Measurements from ENCODE around the gene UNC5A.

UNC5A gene

GRCh38 chr5:176810081-176810597, at the start of gene UNC5A:
Gene UNC5A (plus strand): TSS chr5:176810559. CDS start chr5:176810751, 192 bp downstream.
- Mint-ChIP-seq H3K4me1 (ENCODE audit: low read depth) (peaks cover 13% of the 10 kb centered on the region), H3K36me3 (ENCODE audit: low read depth) (no peaks in the 10 kb centered on the region), H3K27ac (no peak within 1 kb of the TSS), H3K4me3 (peak within 1 kb of the TSS; percentile 65), H3K9me3 (no peaks in the 10 kb centered on the region), H3K27me3 (peaks cover 83% of the 10 kb centered on the region)
- peak; percentile 81 for DNase-seq

- Mint-ChIP-seq H3K4me3 (no peak overlapping the region), H3K9me3 (peaks cover 16% of the 10 kb centered on the region), H3K27ac (no peak overlapping the region), H3K36me3 (ENCODE audit: low read depth) (no peaks in the 10 kb centered on the region), H3K4me1 (ENCODE audit: low read depth) (peaks cover 3% of the 10 kb centered on the region), H3K27me3 (peaks cover 39% of the 10 kb centered on the region)
- DNase-seq: no peak
These were observed 48.6 kb upstream of the UNC5A start for GRCh38 chr5:176761755-176762154.

GRCh38 chr5:176762489-176762888, 47.9 kb upstream of the UNC5A start:
- H3K4me1 Mint-ChIP-seq (ENCODE audit: low read depth): peaks cover 3% of the 10 kb centered on the region
- H3K36me3 Mint-ChIP-seq (ENCODE audit: low read depth): no peaks in the 10 kb centered on the region
- no peak overlapping the region for H3K4me3 Mint-ChIP-seq
- no peak for DNase-seq
- peaks cover 42% of the 10 kb centered on the region for H3K27me3 Mint-ChIP-seq
- no peak overlapping the region for H3K27ac Mint-ChIP-seq
- peaks cover 16% of the 10 kb centered on the region for H3K9me3 Mint-ChIP-seq

GRCh38 chr5:176765687-176766086, 44.7 kb upstream of the UNC5A start:
- Mint-ChIP-seq H3K4me1 (ENCODE audit: low read depth) (peaks cover 3% of the 10 kb centered on the region), H3K36me3 (ENCODE audit: low read depth) (no peaks in the 10 kb centered on the region), H3K9me3 (peaks cover 16% of the 10 kb centered on the region), H3K27ac (no peak overlapping the region), H3K4me3 (no peak overlapping the region), H3K27me3 (peaks cover 64% of the 10 kb centered on the region)
- no peak for DNase-seq

GRCh38 chr5:176768174-176768970, 42.0 kb upstream of the UNC5A start:
- H3K9me3 Mint-ChIP-seq: peaks cover 16% of the 10 kb centered on the region
- H3K27me3 Mint-ChIP-seq: peaks cover 71% of the 10 kb centered on the region
- no peaks in the 10 kb centered on the region for H3K4me1 Mint-ChIP-seq (ENCODE audit: low read depth)
- no peak for DNase-seq
- no peaks in the 10 kb centered on the region for H3K36me3 Mint-ChIP-seq (ENCODE audit: low read depth)
- H3K27ac Mint-ChIP-seq: no peak overlapping the region
- H3K4me3 Mint-ChIP-seq: no peak overlapping the region

- Mint-ChIP-seq H3K27me3 (peaks cover 74% of the 10 kb centered on the region), H3K27ac (no peak overlapping the region), H3K4me1 (ENCODE audit: low read depth) (no peaks in the 10 kb centered on the region), H3K4me3 (no peak overlapping the region), H3K36me3 (ENCODE audit: low read depth) (no peaks in the 10 kb centered on the region), H3K9me3 (peaks cover 16% of the 10 kb centered on the region)
- DNase-seq: no peak
These were observed 40.4 kb upstream of the UNC5A start for GRCh38 chr5:176769911-176770310.

GRCh38 chr5:176770431-176770830, 39.9 kb upstream of the UNC5A start:
- DNase-seq: no peak
- Mint-ChIP-seq H3K9me3 (peaks cover 11% of the 10 kb centered on the region), H3K4me3 (no peak overlapping the region), H3K36me3 (ENCODE audit: low read depth) (no peaks in the 10 kb centered on the region), H3K27me3 (peaks cover 79% of the 10 kb centered on the region), H3K4me1 (ENCODE audit: low read depth) (no peaks in the 10 kb centered on the region), H3K27ac (no peak overlapping the region)

GRCh38 chr5:176771102-176771845, 39.1 kb upstream of the UNC5A start:
- Mint-ChIP-seq H3K4me3 (no peak overlapping the region), H3K27ac (no peak overlapping the region), H3K4me1 (ENCODE audit: low read depth) (no peaks in the 10 kb centered on the region), H3K27me3 (peaks cover 75% of the 10 kb centered on the region), H3K9me3 (peaks cover 4% of the 10 kb centered on the region), H3K36me3 (ENCODE audit: low read depth) (no peaks in the 10 kb centered on the region)
- no peak for DNase-seq

- no peak for DNase-seq
- Mint-ChIP-seq H3K4me3 (no peak overlapping the region), H3K9me3 (no peaks in the 10 kb centered on the region), H3K27ac (no peak overlapping the region), H3K36me3 (ENCODE audit: low read depth) (no peaks in the 10 kb centered on the region), H3K4me1 (ENCODE audit: low read depth) (no peaks in the 10 kb centered on the region), H3K27me3 (peaks cover 77% of the 10 kb centered on the region)
These were observed 37.8 kb upstream of the UNC5A start for GRCh38 chr5:176772271-176773210.

GRCh38 chr5:176773408-176774035, 36.8 kb upstream of the UNC5A start:
- Mint-ChIP-seq H3K9me3 (no peaks in the 10 kb centered on the region), H3K27me3 (peaks cover 72% of the 10 kb centered on the region)

GRCh38 chr5:176774216-176775171, 35.9 kb upstream of the UNC5A start:
- Mint-ChIP-seq H3K36me3 (ENCODE audit: low read depth) (no peaks in the 10 kb centered on the region), H3K9me3 (no peaks in the 10 kb centered on the region), H3K27ac (no peak overlapping the region), H3K4me1 (ENCODE audit: low read depth) (no peaks in the 10 kb centered on the region), H3K27me3 (peaks cover 65% of the 10 kb centered on the region), H3K4me3 (no peak overlapping the region)
- DNase-seq: peak; percentile 17

More at GRCh38 chr5:176773408-176774035, 36.8 kb upstream of the UNC5A start:
- Mint-ChIP-seq H3K4me3 (no peak overlapping the region), H3K36me3 (ENCODE audit: low read depth) (no peaks in the 10 kb centered on the region), H3K4me1 (ENCODE audit: low read depth) (no peaks in the 10 kb centered on the region), H3K27ac (no peak overlapping the region)
- peak; percentile 12 for DNase-seq

GRCh38 chr5:176775409-176775808, 35.0 kb upstream of the UNC5A start:
- Mint-ChIP-seq H3K4me1 (ENCODE audit: low read depth) (no peaks in the 10 kb centered on the region), H3K9me3 (no peaks in the 10 kb centered on the region), H3K27ac (no peak overlapping the region), H3K36me3 (ENCODE audit: low read depth) (no peaks in the 10 kb centered on the region), H3K4me3 (no peak overlapping the region), H3K27me3 (peaks cover 61% of the 10 kb centered on the region)
- DNase-seq: no peak

All from activated T-cell treated with anti-CD3 and anti-CD28 coated beads, Interleukin-2, amount 50 U/mL, for 24 hours (primary cell).